Measurements from ENCODE around the gene MTG2.

MTG2 gene

GRCh38 chr20:62203378-62204030, 20.7 kb downstream of the MTG2 start:
- TF ChIP-seq EZH2phosphoT487 (IDR thresholded peaks at IDR 0.05; ENCODE audit: low read depth), result no peak
- TF ChIP-seq, protein P1, sequence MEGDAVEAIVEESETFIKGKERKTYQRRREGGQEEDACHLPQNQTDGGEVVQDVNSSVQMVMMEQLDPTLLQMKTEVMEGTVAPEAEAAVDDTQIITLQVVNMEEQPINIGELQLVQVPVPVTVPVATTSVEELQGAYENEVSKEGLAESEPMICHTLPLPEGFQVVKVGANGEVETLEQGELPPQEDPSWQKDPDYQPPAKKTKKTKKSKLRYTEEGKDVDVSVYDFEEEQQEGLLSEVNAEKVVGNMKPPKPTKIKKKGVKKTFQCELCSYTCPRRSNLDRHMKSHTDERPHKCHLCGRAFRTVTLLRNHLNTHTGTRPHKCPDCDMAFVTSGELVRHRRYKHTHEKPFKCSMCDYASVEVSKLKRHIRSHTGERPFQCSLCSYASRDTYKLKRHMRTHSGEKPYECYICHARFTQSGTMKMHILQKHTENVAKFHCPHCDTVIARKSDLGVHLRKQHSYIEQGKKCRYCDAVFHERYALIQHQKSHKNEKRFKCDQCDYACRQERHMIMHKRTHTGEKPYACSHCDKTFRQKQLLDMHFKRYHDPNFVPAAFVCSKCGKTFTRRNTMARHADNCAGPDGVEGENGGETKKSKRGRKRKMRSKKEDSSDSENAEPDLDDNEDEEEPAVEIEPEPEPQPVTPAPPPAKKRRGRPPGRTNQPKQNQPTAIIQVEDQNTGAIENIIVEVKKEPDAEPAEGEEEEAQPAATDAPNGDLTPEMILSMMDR (IDR thresholded peaks at IDR 0.05; ENCODE audit: low read depth, low read length), result no peak
- Histone ChIP-seq H3K79me2 (ENCODE audit: low read length) (no peaks in the 10 kb centered on the region), H3K4me1 (ENCODE audit: low read length) (no peaks in the 10 kb centered on the region), H3K27ac (ENCODE audit: low read length) (no peak overlapping the region), H3K27me3 (ENCODE audit: low read depth, low read length) (no peaks in the 10 kb centered on the region), H3K4me3 (ENCODE audit: low read length) (no peak overlapping the region), H3K4me2 (ENCODE audit: low read length) (no peak overlapping the region), H3K9me3 (ENCODE audit: insufficient read depth, low read length) (no peaks in the 10 kb centered on the region), H2AFZ (ENCODE audit: low read depth, low read length) (no peak overlapping the region), H3K9ac (ENCODE audit: low read length) (no peak overlapping the region), H4K20me1 (ENCODE audit: insufficient read depth, low read length) (no peaks in the 10 kb centered on the region), H3K36me3 (replicated peaks; ENCODE audit: low read depth, low read length) (peaks cover 31% of the 10 kb centered on the region)

GRCh38 chr20:62205618-62206387, 23.0 kb downstream of the MTG2 start:
- no peaks in the 10 kb centered on the region for H4K20me1 ChIP-seq (ENCODE audit: insufficient read depth, low read length)
- H3K4me3 ChIP-seq (ENCODE audit: low read length), result no peak overlapping the region
- H3K27me3 ChIP-seq (ENCODE audit: low read depth, low read length), result no peaks in the 10 kb centered on the region
- H3K9me3 ChIP-seq (ENCODE audit: insufficient read depth, low read length), result no peaks in the 10 kb centered on the region
- no peak for TF ChIP-seq EZH2phosphoT487 (IDR thresholded peaks at IDR 0.05; ENCODE audit: low read depth)
- TF ChIP-seq, protein P1 (IDR thresholded peaks at IDR 0.05; ENCODE audit: low read depth, low read length), result no peak
- no peak overlapping the region for H2AFZ ChIP-seq (ENCODE audit: low read depth, low read length)
- H3K9ac ChIP-seq (ENCODE audit: low read length), result no peak overlapping the region
- H3K4me2 ChIP-seq (ENCODE audit: low read length), result no peak overlapping the region
- no peaks in the 10 kb centered on the region for H3K4me1 ChIP-seq (ENCODE audit: low read length)
- peaks cover 14% of the 10 kb centered on the region for H3K36me3 ChIP-seq (replicated peaks; ENCODE audit: low read depth, low read length)
- H3K79me2 ChIP-seq (ENCODE audit: low read length), result no peaks in the 10 kb centered on the region
- no peak overlapping the region for H3K27ac ChIP-seq (ENCODE audit: low read length)

- Histone ChIP-seq H3K27me3 (ENCODE audit: low read depth, low read length) (no peaks in the 10 kb centered on the region), H2AFZ (ENCODE audit: low read depth, low read length) (no peak overlapping the region), H3K79me2 (ENCODE audit: low read length) (no peaks in the 10 kb centered on the region), H3K36me3 (replicated peaks; ENCODE audit: low read depth, low read length) (peaks cover 13% of the 10 kb centered on the region), H3K9ac (ENCODE audit: low read length) (no peak overlapping the region), H3K9me3 (ENCODE audit: insufficient read depth, low read length) (no peaks in the 10 kb centered on the region), H4K20me1 (ENCODE audit: insufficient read depth, low read length) (no peaks in the 10 kb centered on the region), H3K4me2 (ENCODE audit: low read length) (no peak overlapping the region), H3K4me1 (ENCODE audit: low read length) (no peaks in the 10 kb centered on the region), H3K27ac (ENCODE audit: low read length) (no peak overlapping the region), H3K4me3 (ENCODE audit: low read length) (no peak overlapping the region)
- no peak for TF ChIP-seq EZH2phosphoT487 (IDR thresholded peaks at IDR 0.05; ENCODE audit: low read depth)
- TF ChIP-seq, protein P1 (IDR thresholded peaks at IDR 0.05; ENCODE audit: low read depth, low read length), result no peak
Measured at GRCh38 chr20:62206388-62206775, 23.6 kb downstream of the MTG2 start.

- Histone ChIP-seq H3K27me3 (ENCODE audit: low read depth, low read length) (no peaks in the 10 kb centered on the region), H3K9ac (ENCODE audit: low read length) (no peak overlapping the region), H3K27ac (ENCODE audit: low read length) (no peak overlapping the region)
Measured at GRCh38 chr20:62208061-62208794, 25.4 kb downstream of the MTG2 start.

More at GRCh38 chr20:62208061-62208794, 25.4 kb downstream of the MTG2 start:
- Histone ChIP-seq H3K9me3 (ENCODE audit: insufficient read depth, low read length) (no peaks in the 10 kb centered on the region), H3K79me2 (ENCODE audit: low read length) (no peaks in the 10 kb centered on the region), H3K4me2 (ENCODE audit: low read length) (no peak overlapping the region), H3K4me3 (ENCODE audit: low read length) (no peak overlapping the region), H3K4me1 (ENCODE audit: low read length) (no peaks in the 10 kb centered on the region), H2AFZ (ENCODE audit: low read depth, low read length) (no peak overlapping the region), H3K36me3 (replicated peaks; ENCODE audit: low read depth, low read length) (peaks cover 1% of the 10 kb centered on the region), H4K20me1 (ENCODE audit: insufficient read depth, low read length) (no peaks in the 10 kb centered on the region)
- TF ChIP-seq, protein P1 (IDR thresholded peaks at IDR 0.05; ENCODE audit: low read depth, low read length), result no peak
